ENCODE measurements around the gene SGMS2. TPM values are rescaled to one million over a fixed set of nuclear protein-coding genes. Genes with fewer than 3 reads are reported as not detected.
A peak's percentile ranks its signal among the peaks of the same experiment; 100 is the strongest.

Gene SGMS2
- total RNA-seq = 17.3 TPM

DNA sequence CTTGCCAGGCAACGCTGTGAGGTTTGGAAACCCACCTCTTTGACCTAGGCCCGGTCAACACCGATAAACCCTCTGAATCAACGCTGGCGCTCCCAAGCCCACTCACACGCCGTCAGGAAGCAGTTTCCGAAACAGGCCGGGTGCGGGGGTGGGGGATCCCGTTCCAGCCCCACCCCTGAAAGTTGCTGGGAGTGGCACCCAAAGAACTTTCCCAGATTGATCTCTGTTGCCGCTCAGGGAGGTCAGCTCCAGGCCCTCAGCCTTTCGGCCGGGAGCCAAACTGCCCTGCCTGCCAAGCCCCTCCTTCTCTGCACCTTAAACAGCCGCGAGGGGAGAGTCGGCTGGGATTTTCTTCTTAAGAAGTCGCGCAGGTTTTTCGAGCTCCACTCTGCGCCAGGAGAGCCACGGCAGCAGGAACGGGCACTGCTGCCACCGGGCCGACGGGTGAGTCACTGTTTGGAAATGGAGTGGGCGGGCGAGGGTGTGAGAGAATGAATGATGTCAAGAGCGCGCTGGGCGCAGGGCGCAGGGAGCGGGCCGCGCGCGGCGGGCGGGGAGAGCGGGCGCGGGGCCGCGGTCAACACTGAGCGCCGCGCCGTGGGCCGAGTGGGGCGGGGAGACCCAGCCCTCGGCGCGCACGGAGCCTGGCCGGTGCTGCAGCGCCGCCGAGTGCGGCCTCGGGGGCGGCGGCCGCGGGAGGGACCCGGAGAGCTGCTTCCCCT, at the start of gene SGMS2:
Gene SGMS2 (plus strand): TSS at position 583 of the 722 bp plus-strand sequence. CDS start 70,622 bp downstream, outside the sequence.
- DNase-seq (ENCODE audit: low spot score) = peak; percentile 91

DNA sequence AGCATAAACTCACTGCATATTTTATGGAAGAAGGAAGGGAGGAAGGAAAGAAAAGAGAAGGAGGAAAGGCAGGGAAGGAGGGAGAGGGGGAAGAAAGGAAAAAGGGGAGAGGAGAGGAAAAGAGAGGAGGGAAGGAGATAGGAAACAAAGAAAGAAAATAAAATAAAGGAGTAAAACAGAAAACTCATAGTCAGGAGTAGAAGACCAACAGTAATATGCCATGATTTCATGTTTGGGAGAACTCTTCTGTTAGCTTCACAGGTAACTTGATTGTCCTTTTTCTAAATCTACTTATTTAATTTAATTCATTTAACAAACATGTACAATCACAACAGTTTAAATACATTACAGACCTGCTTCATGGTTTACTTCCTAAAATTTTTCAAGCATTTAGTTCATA, 46.8 kb upstream of the SGMS2 start:
- DNase-seq (ENCODE audit: low spot score) = no peak

- no peak for DNase-seq (ENCODE audit: low spot score)
Measured at GRCh38 chr4:107778784-107779530, 45.8 kb upstream of the SGMS2 start.

GRCh38 chr4:107780665-107781064, 44.1 kb upstream of the SGMS2 start:
- no peak for DNase-seq (ENCODE audit: low spot score)

DNA sequence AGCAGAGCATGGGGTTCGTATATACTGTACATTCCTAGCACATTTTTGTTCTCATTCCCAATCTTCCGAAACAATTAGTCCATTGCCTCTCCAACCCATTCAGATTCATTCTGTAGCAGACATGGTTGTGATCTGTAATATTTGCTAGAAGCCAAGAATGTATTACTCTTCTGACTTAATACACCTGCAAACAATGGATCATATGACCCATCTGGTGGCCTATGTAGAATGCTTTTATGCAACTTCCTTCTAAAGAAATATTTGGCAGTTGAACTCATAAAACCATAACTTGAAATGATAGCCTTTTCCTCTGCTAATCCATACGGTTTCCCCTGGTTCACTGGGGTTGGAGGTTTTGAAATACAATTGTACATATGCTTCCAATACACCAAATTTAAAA, 32.8 kb upstream of the SGMS2 start:
- no peak for DNase-seq (ENCODE audit: low spot score)

DNA sequence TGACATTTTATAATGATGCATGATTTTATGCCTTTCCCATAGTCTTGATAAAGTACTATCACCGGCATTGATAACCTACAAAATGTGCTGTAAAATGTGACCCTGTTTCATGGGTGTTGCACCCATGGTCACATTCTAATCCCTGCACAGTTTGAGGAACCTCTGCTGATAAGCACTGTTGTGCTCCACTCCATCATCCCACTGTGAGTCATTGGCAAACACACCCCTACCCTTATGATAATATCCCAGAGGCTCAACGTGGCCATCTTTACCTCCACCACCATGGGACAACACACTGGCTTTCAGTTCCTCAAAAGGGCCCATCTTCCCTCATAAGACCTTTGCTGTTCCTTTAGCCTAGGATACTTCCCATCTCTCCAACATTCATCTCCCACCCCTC, 32.0 kb upstream of the SGMS2 start:
- DNase-seq (ENCODE audit: low spot score) = no peak

- no peak for DNase-seq (ENCODE audit: low spot score)
Measured at GRCh38 chr4:107793996-107794395, 30.7 kb upstream of the SGMS2 start.

DNA sequence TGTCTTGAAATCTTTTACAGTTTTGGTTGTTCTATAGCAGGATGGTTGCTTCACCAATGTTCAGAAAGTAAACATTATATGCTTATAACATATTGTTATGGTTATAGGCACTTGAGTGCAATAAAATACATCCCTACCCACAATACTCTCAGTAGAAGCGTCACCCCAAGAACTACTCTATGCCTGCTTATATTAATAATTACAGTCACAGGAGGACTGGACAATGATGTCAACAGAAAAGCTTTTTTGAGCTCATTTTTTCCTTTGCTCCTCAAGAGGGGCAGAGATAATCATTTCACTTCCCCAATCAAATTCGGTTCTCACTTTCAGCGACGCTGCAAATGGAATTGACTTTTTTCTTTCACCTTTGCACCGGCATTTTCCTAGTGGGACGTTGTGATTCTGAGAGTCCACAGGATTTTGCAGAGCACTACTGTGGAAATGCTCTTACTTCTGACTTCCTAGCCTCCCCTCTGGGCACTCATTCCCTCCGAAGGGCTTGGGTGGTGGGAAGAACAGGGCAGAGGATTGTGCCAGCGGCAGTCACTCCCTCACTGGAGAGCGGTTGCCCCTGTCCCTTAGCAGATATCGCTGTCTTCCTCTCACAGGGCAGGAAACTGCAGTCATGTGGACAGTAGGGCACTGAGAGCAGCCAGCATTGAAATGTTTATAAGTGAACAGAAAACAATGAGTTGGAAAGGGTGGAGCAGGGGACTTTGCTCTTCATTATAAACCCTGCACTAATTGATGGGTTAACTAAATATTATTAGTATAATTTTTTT, 24.9 kb upstream of the SGMS2 start:
- no peak for DNase-seq (ENCODE audit: low spot score)

GRCh38 chr4:107800706-107801105, 24.0 kb upstream of the SGMS2 start:
- DNase-seq (ENCODE audit: low spot score) = no peak

GRCh38 chr4:107801766-107802211, 22.9 kb upstream of the SGMS2 start:
- DNase-seq (ENCODE audit: low spot score) = no peak

GRCh38 chr4:107804956-107805355, 19.8 kb upstream of the SGMS2 start:
- DNase-seq (ENCODE audit: low spot score) = no peak

DNA sequence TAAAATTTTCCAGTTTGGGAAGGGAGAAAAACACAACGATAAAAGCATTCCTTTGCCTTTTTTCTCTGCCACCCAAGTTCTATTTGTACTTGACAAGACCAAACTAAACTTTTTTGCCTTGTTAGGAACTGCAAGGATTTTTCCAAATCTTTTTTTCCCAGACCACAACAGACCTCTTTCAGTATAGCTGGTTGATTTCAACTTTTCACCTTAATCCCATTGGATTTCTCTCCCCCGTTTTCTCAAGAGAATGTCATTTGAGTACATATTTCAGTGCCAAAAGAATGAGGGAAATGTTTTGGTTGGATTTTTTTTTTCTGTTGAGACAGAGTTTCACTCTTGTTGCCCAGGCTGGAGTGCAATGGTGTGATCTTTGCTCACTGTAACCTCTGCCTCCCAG, 18.5 kb upstream of the SGMS2 start:
- DNase-seq (ENCODE audit: low spot score) = no peak

DNA sequence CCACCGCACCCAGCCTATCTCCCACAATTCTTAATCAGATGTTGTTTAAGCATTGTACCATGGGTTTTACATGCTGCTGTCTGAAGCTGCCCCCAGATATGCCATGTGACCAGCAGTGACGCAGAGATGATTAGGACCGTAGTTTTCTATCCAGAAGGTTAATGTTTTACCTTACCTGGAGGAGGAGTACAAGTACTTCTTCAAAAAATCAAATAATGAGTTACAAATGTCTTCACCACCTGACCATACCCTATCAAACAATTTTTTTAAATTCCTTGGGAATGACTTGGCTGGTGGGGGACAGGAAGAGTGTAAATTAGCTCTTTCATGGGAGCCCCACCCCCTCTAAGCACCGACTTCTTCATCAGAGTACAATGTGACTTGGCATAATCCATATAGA, 16.2 kb upstream of the SGMS2 start:
- DNase-seq (ENCODE audit: low spot score) = no peak

DNA sequence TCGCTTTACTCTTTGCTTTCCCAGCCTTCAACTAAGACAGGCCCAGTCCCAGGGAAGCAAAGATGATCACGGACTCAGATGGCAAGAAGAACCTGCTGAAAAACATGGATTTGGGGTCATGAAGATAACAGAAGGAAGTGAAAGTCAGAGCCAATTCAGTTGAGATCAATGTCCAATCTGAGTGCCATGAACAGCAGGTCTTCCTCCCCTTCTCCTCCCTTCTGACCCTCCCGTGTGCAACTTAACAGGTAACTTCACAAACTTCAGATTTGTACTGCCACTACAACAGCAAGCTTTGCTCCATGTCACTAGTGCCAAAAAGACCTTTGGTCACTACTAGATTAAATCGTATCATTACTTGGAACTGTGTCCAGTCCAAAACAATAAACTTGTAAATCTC, 15.5 kb upstream of the SGMS2 start:
- no peak for DNase-seq (ENCODE audit: low spot score)

DNA sequence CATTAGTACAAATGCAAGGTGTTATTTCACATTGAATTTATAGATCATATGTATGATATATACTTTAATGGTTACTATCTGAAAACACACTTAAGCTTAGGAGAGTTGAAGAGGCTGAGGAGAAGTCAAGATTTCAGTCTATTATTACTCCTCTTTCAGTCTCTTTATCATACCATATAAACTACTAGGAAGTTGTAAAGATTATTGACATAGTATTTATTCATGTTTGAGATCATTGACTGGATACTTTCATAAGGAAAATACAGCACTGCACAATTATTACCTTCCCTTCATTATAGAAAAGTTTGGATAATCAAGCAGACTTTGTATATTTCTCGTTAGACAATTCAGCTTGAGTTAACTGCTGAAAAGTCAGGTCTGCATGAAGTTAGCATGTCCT, 10.0 kb upstream of the SGMS2 start:
- no peak for DNase-seq (ENCODE audit: low spot score)

GRCh38 chr4:107815158-107815557, 9.6 kb upstream of the SGMS2 start:
- DNase-seq (ENCODE audit: low spot score) = no peak

DNA sequence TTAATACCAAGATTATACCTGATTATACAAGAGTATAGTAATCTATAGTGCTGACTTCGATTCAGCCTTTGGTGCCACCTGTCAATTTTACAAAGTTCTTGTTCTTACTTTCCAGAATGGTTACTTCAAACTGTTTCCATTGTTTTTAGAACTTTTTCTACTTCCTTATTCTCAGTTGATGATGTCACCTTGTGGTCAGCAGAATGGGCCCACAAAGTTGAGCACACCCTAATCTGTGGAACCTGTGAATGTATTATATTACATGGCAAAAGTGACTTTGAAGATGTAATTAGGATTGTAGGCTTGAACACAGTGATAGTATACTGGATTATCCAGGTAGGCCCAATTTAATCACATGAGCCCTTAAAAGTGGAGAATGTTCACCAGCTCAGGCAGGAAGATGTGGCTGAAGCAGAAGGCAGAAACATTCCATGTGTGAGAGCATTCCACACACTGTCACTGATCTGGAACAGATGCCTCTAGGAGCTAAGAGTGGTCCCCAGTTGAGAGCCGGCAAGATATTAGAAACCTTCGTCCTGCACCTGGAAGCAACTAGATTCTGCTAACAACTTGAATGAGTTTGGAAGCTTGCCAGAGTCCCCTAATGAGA, 6.3 kb upstream of the SGMS2 start:
- no peak for DNase-seq (ENCODE audit: low spot score)

- no peak for DNase-seq (ENCODE audit: low spot score)
Measured at GRCh38 chr4:107823870-107824349, 822 bp upstream of the SGMS2 start.

DNA sequence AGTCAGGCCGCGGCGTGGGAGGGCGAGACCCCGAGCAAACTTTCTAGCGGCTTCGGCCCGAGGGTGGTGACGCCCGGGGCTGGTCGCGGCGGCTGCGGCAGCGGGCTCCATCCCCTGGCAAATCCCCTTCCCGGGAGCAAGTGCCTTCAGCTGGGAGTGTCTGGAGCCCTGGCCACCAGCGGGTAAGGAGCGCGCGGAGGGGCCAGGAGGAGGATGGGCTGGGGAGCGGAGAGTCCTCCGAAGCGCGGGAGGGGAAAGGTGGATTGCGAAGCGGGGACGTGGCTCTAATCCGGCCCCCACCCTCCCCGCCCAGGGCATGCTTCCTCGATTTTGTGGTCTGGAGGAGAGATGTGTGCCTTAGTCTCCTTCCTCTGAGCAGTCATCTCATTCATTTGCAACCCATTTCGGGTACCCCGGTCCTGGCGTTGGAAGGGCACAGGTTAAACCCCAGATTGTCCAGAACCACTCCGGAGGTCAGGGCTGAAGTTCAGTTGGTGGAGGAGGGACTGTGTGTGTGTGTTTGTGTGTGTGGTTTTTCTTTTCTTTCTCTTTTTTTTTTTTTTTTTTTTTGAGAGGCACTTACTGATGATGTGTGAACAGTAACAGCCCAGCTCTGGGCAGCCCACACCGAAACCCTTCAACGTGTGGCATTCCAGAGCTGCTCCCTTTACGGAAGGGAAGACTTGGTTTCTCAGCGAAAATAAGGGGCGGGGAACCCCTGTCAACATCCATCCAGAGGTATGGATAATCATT, 516 bp downstream of the SGMS2 start:
- DNase-seq (ENCODE audit: low spot score) = peak; percentile 51

GRCh38 chr4:107826421-107826980, 1.8 kb downstream of the SGMS2 start:
- DNase-seq (ENCODE audit: low spot score) = no peak

Data from ureter (tissue), 1 donor.